Neural cell (in vitro differentiated cells): Measurements from ENCODE around the gene ATL1. TPM values are rescaled to one million over a fixed set of nuclear protein-coding genes. Genes with fewer than 3 reads are reported as not detected.

Experiments
- H2AFZ ChIP-seq: fragments of 200-600, 300-800 bp; sonication (generic), shearing (Covaris generic); 2 replicates; pipeline ENCODE4 v1.6.0; 2014; ENCODE audit warnings: low read depth, mild to moderate bottlenecking, antibody characterized with exemption, low read length, moderate library complexity
- H3F3A ChIP-seq: fragments of 200-600 bp; shearing (Covaris generic); 2 replicates; pipeline ENCODE4 v1.6.1; 2016; ENCODE audit warnings: mild to moderate bottlenecking, moderate library complexity, mixed read lengths, antibody characterized with exemption, low read length; ENCODE audit not compliant: insufficient read depth, poor library complexity, severe bottlenecking
- H3K27ac ChIP-seq: fragments of 200-600, 300-800 bp; sonication (generic), shearing (Covaris generic); 2 replicates; pipeline ENCODE4 v1.5.1; 2014; ENCODE audit warnings: mild to moderate bottlenecking, low read length, moderate library complexity
- H3K27me3 ChIP-seq: fragments of 300-800, 200-600 bp; sonication (generic), shearing (Covaris generic); 2 replicates; pipeline ENCODE4 v1.6.0; 2014; ENCODE audit warnings: mild to moderate bottlenecking, low read depth, low read length, moderate library complexity; ENCODE audit not compliant: insufficient read depth
- H3K36me3 ChIP-seq: fragments of 300-800, 200-600 bp; sonication (generic), shearing (Covaris generic); 2 replicates; pipeline ENCODE4 v1.5.1; 2014; ENCODE audit warnings: mild to moderate bottlenecking, antibody characterized with exemption, low read length, moderate library complexity; ENCODE audit not compliant: insufficient read depth
- H3K4me2 ChIP-seq: fragments of 300-800, 200-600 bp; sonication (generic), shearing (Covaris generic); 2 replicates; pipeline ENCODE4 v1.6.0; 2014; ENCODE audit warnings: mild to moderate bottlenecking, low read length
- H3K4me3 ChIP-seq: fragments of 300-800, 200-600 bp; sonication (generic), shearing (Covaris generic); 2 replicates; pipeline ENCODE4 v1.5.1; 2014; ENCODE audit warnings: mild to moderate bottlenecking, low read length, moderate library complexity
- H3K79me2 ChIP-seq: fragments of 200-600 bp; shearing (Covaris generic); replicated peaks from 2 replicates; pipeline ENCODE4 v1.6.0; 2014; ENCODE audit warnings: mild to moderate bottlenecking, low read length, moderate library complexity; ENCODE audit not compliant: insufficient read depth
- H3K9ac ChIP-seq: fragments of 300-800, 200-600 bp; sonication (generic), shearing (Covaris generic); 2 replicates; pipeline ENCODE4 v1.6.1; 2016; ENCODE audit warnings: mild to moderate bottlenecking, low read length, mixed read lengths
- H3K9me2 ChIP-seq: fragments of 200-600 bp; shearing (Covaris generic); 2 replicates; pipeline ENCODE4 v1.6.1; 2016; ENCODE audit warnings: mild to moderate bottlenecking, low read length, mixed read lengths; ENCODE audit not compliant: insufficient read depth
- H3K9me3 ChIP-seq: fragments of 200-600, 300-800 bp; sonication (generic), shearing (Covaris generic); 2 replicates; pipeline ENCODE4 v1.6.1; 2016; ENCODE audit warnings: mild to moderate bottlenecking, mixed run types, low read length, moderate library complexity, mixed read lengths
- H4K20me1 ChIP-seq: fragments of 200-600 bp; shearing (Covaris generic); 2 replicates; pipeline ENCODE4 v1.6.1; 2016; ENCODE audit warnings: mild to moderate bottlenecking, mixed run types; ENCODE audit not compliant: insufficient read depth
- CTCF ChIP-seq: fragments of 450-650 bp; IDR thresholded peaks from 2 replicates; pipeline ENCODE4 v1.5.1; 2014; ENCODE audit warnings: antibody characterized with exemption, mild to moderate bottlenecking, moderate library complexity; ENCODE audit not compliant: poor library complexity, severe bottlenecking
- EP300 ChIP-seq: fragments of 450-650 bp; conservative IDR thresholded peaks from 2 replicates; pipeline ENCODE4 v1.6.1; 2014; ENCODE audit warnings: antibody characterized with exemption, mild to moderate bottlenecking, moderate library complexity; ENCODE audit not compliant: poor library complexity, severe bottlenecking
- EZH2 ChIP-seq: fragments of 200-600, 300-800 bp; shearing (Covaris generic), sonication (generic); IDR thresholded peaks from 2 replicates; pipeline ENCODE4 v1.6.1; 2014; ENCODE audit warnings: antibody characterized with exemption, low read length, borderline replicate concordance, mild to moderate bottlenecking; ENCODE audit not compliant: insufficient read depth, poor library complexity, severe bottlenecking
- MXI1 ChIP-seq: fragments of 450-650 bp; conservative IDR thresholded peaks from 2 replicates; pipeline ENCODE4 v1.6.1; 2014; ENCODE audit warnings: antibody characterized with exemption, mild to moderate bottlenecking; ENCODE audit not compliant: poor library complexity, severe bottlenecking
- POLR2AphosphoS5 ChIP-seq: IDR thresholded peaks from 2 replicates; pipeline ENCODE4 v1.6.1; 2012
- RAD21 ChIP-seq: fragments of 450-650 bp; conservative IDR thresholded peaks from 2 replicates; pipeline ENCODE4 v1.6.1; 2014; ENCODE audit warnings: antibody characterized with exemption, mild to moderate bottlenecking, moderate library complexity
- REST ChIP-seq: IDR thresholded peaks from 2 replicates; pipeline ENCODE4 v1.6.1; 2012; ENCODE audit warnings: borderline replicate concordance
- SMC3 ChIP-seq: fragments of 450-650 bp; conservative IDR thresholded peaks from 2 replicates; pipeline ENCODE4 v1.6.1; 2014; ENCODE audit warnings: antibody characterized with exemption, mild to moderate bottlenecking, moderate library complexity; ENCODE audit not compliant: poor library complexity
- TAF1 ChIP-seq: IDR thresholded peaks from 2 replicates; pipeline ENCODE4 v1.6.1; 2012; ENCODE audit warnings: low read depth
- polyA plus RNA-seq: library from polyadenylated mRNA; depleted of rRNA; stranded (reverse); fragments of >200 nt; gene quantifications from 2 replicates; pipeline ENCODE4 v1.2.3, GENCODE V29; 2014

The ATL1 gene
- polyA plus RNA-seq, 1 donor from 2014 or later = 70.4 TPM

- no peak overlapping the region for H3K27ac ChIP-seq
- no peak for TF ChIP-seq RAD21
- H3K9me3 ChIP-seq = no peaks in the 10 kb centered on the region
- no peak overlapping the region for H2AFZ ChIP-seq
- peaks cover 57% of the 10 kb centered on the region for H3K79me2 ChIP-seq
- H3K4me2 ChIP-seq = no peak overlapping the region
- H3F3A ChIP-seq = no peaks in the 10 kb centered on the region
- H3K4me3 ChIP-seq = no peak overlapping the region
- no peaks in the 10 kb centered on the region for H3K9me2 ChIP-seq
- H4K20me1 ChIP-seq = no peaks in the 10 kb centered on the region
- H3K27me3 ChIP-seq = no peaks in the 10 kb centered on the region
- H3K36me3 ChIP-seq = no peaks in the 10 kb centered on the region
- no peak overlapping the region for H3K9ac ChIP-seq
Measured at GRCh38 chr14:50512463-50512862, 47.5 kb upstream of the ATL1 start.

GRCh38 chr14:50516091-50516490, 43.9 kb upstream of the ATL1 start:
- Histone ChIP-seq H2AFZ (no peak overlapping the region), H3K36me3 (no peaks in the 10 kb centered on the region), H3K9me2 (no peaks in the 10 kb centered on the region), H4K20me1 (no peaks in the 10 kb centered on the region), H3K4me2 (no peak overlapping the region), H3K27me3 (no peaks in the 10 kb centered on the region), H3K4me3 (no peak overlapping the region), H3F3A (no peaks in the 10 kb centered on the region), H3K9ac (no peak overlapping the region), H3K9me3 (no peaks in the 10 kb centered on the region), H3K79me2 (peaks cover 76% of the 10 kb centered on the region), H3K27ac (no peak overlapping the region)
- TF ChIP-seq EZH2 = no peak
- TF ChIP-seq SMC3 = no peak
- TF ChIP-seq REST = no peak
- no peak for TF ChIP-seq TAF1
- no peak for TF ChIP-seq EP300
- TF ChIP-seq CTCF = no peak
- no peak for TF ChIP-seq MXI1
- no peak for TF ChIP-seq RAD21
- TF ChIP-seq POLR2AphosphoS5 = no peak
